Lower leg skin (tissue), 3 donors: ENCODE measurements around the gene NFU1.

Source experiments
- CTCF ChIP-seq, 3 donors: fragments of 450-650 bp; IDR thresholded peaks; one replicate each; pipeline ENCODE4 v1.5.1; 2016; ENCODE audit warnings: antibody characterized with exemption in 3 of 3, mild to moderate bottlenecking in 3 of 3, moderate library complexity in 2 of 3
- POLR2A ChIP-seq, 2 donors: fragments of 450-650 bp; IDR thresholded peaks; one replicate each; pipeline ENCODE4 v1.6.1; 2016 to 2017; ENCODE audit warnings: antibody characterized with exemption in 2 of 2, mild to moderate bottlenecking in 1 of 2, moderate library complexity in 1 of 2

GRCh38 chr2:69434753-69435152 is 2.5 kb downstream of the NFU1 start:
- TF ChIP-seq CTCF (IDR thresholded peaks at IDR 0.05) (no peak), POLR2A (IDR thresholded peaks at IDR 0.05) (no peak)
